ENCODE results near the gene CHST1.

Gene CHST1

GRCh38 chr11:45643598-45644260 lies 21.7 kb downstream of the CHST1 start:
- no peak for DNase-seq

GRCh38 chr11:45641961-45642360 lies 23.5 kb downstream of the CHST1 start:
- DNase-seq, result no peak

- DNase-seq, result no peak
Observed at GRCh38 chr11:45638051-45638450, 27.4 kb downstream of the CHST1 start.

GRCh38 chr11:45635907-45636306 lies 29.5 kb downstream of the CHST1 start:
- no peak for DNase-seq

- DNase-seq, result no peak
Observed at GRCh38 chr11:45625611-45626010, 39.8 kb downstream of the CHST1 start.

- DNase-seq, result no peak
Observed at GRCh38 chr11:45624095-45624494, 41.3 kb downstream of the CHST1 start.

- no peak for DNase-seq
Observed at GRCh38 chr11:45622861-45623260, 42.6 kb downstream of the CHST1 start.

GRCh38 chr11:45622283-45622682 lies 43.1 kb downstream of the CHST1 start:
- no peak for DNase-seq

- no peak for DNase-seq
Observed at GRCh38 chr11:45621588-45621987, 43.8 kb downstream of the CHST1 start.

GRCh38 chr11:45620243-45620642 lies 45.2 kb downstream of the CHST1 start:
- DNase-seq, result no peak

- no peak for DNase-seq
Observed at GRCh38 chr11:45618897-45619296, 46.5 kb downstream of the CHST1 start.

- no peak for DNase-seq
Observed at GRCh38 chr11:45617871-45618601, 47.4 kb downstream of the CHST1 start.

- no peak for DNase-seq
Observed at GRCh38 chr11:45616802-45617549, 48.4 kb downstream of the CHST1 start.

- DNase-seq, result no peak
Observed at GRCh38 chr11:45615182-45615792, 50.1 kb downstream of the CHST1 start.

GRCh38 chr11:45614196-45614828 lies 51.1 kb downstream of the CHST1 start:
- DNase-seq, result no peak

GRCh38 chr11:45610627-45611026 lies 54.8 kb downstream of the CHST1 start:
- DNase-seq, result no peak

GRCh38 chr11:45609902-45610301 lies 55.5 kb downstream of the CHST1 start:
- no peak for DNase-seq

GRCh38 chr11:45609337-45609736 lies 56.1 kb downstream of the CHST1 start:
- no peak for DNase-seq

- no peak for DNase-seq
Observed at GRCh38 chr11:45607995-45608394, 57.4 kb downstream of the CHST1 start.

- DNase-seq, result no peak
Observed at GRCh38 chr11:45606514-45607281, 58.7 kb downstream of the CHST1 start.

GRCh38 chr11:45605051-45605450 lies 60.4 kb downstream of the CHST1 start:
- DNase-seq, result no peak

All from islet precursor cell (in vitro differentiated cells).